KOPT-K1 (cell line): Measurements from ENCODE around the gene STOX2.

Experiments
- H3K27ac ChIP-seq: fragments of 200-600 bp; sonication (generic); 2 replicates; pipeline ENCODE4 v1.5.1; 2016; ENCODE audit warnings: antibody characterized with exemption, mild to moderate bottlenecking, low read depth, low read length; ENCODE audit not compliant: poor library complexity, severe bottlenecking
- H3K36me3 ChIP-seq: fragments of 200-600 bp; sonication (generic); 2 replicates; pipeline ENCODE4 v1.5.1; 2017; ENCODE audit warnings: antibody characterized with exemption, mild to moderate bottlenecking, low read length, moderate library complexity; ENCODE audit not compliant: insufficient read depth
- H3K9me3 ChIP-seq: fragments of 200-600 bp; sonication (generic); 2 replicates; pipeline ENCODE4 v1.5.1; 2017; ENCODE audit warnings: antibody characterized with exemption, low read length, mild to moderate bottlenecking; ENCODE audit not compliant: insufficient read depth, poor library complexity, severe bottlenecking

The STOX2 gene

DNA sequence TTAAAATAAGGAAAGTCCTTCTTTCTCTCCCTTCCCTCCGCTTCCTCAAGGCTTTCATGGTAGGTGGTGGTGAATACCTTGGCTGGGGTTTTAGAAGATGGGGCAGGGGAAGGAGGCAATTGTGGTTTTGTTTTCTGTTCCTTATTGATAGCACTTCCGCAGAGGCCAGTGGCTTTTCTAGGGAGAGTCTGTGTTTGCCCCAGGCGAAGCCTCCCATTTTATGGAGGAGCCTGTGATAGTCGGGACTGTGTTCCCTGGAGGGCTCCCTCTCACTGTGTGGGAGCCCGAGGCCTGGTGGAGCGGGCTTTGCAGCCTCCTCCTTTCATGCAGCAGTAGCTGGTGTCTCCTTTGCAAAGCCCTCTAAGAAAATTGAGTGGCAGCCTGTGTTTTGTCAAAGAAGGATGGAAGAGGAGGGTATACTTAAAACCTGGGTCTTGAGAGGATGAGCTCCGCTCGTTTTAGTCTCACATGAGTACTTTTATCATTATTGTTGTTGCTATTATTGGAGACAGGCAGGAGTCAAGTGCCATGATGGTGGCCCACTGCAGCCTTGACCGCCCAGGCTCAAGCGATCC is 29.8 kb upstream of the STOX2 start:
- H3K9me3 ChIP-seq, result no peaks in the 10 kb centered on the region
- H3K27ac ChIP-seq, result no peak overlapping the region
- H3K36me3 ChIP-seq, result no peaks in the 10 kb centered on the region

- H3K27ac ChIP-seq, result no peak overlapping the region
Observed at GRCh38 chr4:183876268-183876934, 28.7 kb upstream of the STOX2 start.

DNA sequence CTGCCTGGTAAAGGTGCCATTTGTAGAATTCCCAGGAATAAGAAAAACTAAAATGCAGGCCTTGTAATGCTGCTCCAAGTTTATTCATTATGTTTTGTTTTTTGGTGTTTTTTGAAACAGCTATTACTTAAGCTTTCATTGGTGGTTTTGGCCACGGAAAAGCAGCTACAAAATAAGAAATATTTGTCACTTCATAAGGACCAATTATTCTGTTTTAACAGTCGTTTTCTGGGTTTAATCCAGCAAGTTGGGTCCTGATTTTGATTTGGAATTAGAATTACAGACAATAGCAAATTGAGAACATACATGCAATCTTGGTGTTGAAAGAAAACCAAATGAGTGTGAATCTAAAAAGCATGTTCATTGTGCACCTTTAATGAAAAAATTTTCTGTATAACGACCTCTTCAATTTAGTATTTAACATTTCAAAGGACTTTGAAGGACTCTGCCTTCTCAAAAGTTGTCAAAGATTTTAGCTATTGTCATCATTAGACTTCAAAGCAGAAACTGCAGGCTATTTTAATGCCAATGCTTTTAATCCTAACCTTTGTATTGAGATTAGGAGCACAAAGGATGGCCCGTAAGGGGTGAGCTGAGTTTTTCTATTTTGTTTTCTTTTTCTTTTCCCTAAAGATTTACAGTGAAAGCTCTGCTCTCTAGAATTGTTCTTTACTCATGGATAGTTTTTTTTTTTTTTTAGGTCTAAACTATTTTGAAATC is 26.7 kb upstream of the STOX2 start:
- Histone ChIP-seq H3K27ac (no peak overlapping the region), H3K36me3 (no peaks in the 10 kb centered on the region), H3K9me3 (no peaks in the 10 kb centered on the region)

More at GRCh38 chr4:183876268-183876934, 28.7 kb upstream of the STOX2 start:
- no peaks in the 10 kb centered on the region for H3K36me3 ChIP-seq
- no peaks in the 10 kb centered on the region for H3K9me3 ChIP-seq

GRCh38 chr4:183885205-183885720 is 19.8 kb upstream of the STOX2 start:
- Histone ChIP-seq H3K9me3 (no peaks in the 10 kb centered on the region), H3K27ac (no peak overlapping the region), H3K36me3 (no peaks in the 10 kb centered on the region)

- Histone ChIP-seq H3K9me3 (no peaks in the 10 kb centered on the region), H3K27ac (no peak overlapping the region), H3K36me3 (no peaks in the 10 kb centered on the region)
Observed at GRCh38 chr4:183887351-183887750, 17.8 kb upstream of the STOX2 start.

DNA sequence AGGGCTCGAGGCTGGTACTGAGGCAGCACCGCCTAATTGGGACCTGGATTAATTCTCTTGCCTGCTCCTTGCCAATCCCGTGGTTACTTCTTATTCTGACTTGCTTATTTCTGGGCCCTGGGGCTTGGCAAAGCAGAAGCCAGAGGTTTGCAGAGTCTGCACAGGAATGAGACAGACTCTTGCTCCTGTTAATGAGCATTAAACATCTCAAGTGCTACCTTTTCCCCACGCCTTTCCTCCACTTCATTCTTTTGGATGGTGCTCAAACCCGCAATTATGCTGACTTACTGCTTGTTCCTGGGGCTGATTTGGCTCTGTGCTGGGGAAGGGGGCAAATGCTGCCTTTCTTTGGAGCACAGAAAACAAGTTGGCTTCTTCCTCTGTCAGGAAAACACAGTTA is 16.5 kb upstream of the STOX2 start:
- Histone ChIP-seq H3K27ac (no peak overlapping the region), H3K9me3 (no peaks in the 10 kb centered on the region), H3K36me3 (no peaks in the 10 kb centered on the region)

DNA sequence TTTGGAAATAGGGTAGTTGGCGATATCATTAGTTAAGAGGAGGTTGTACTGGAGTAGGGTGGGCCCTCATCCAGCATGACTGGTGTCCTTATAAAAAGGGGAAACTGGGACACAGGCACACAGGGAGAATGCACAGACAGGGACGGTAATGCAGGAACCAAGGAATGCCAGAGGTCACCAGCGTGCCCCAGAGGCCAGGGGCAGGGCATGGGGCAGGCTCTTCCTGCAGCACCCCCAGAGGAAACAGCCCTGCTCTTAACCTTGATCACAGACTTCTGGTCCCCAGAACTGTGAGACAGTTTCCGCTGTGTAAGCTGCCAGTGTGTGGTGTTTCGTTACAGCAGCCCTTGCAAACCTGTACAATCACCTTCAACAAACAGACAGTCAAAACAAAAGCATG is 15.9 kb upstream of the STOX2 start:
- Histone ChIP-seq H3K9me3 (no peaks in the 10 kb centered on the region), H3K36me3 (no peaks in the 10 kb centered on the region), H3K27ac (no peak overlapping the region)

DNA sequence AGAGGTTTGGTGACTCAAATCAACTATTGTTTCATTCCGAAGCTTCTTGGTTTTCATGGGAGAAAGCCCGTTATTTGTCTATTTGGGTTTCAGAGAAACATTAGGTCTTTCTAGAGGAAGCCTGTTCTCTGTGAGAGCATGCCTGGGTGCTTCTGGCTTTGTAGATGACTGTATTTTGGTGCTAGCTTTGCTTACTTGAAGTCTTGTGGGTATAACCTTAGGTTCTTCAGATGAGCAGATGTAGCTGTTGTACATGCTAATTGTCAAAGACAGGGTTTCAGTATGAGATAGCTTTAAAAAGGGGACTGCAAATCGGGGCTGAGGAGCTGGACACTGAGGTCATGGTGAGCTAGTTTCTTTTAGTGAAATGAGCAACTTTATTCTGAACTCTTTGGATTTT is 7.9 kb upstream of the STOX2 start:
- H3K9me3 ChIP-seq, result peaks cover 6% of the 10 kb centered on the region
- no peaks in the 10 kb centered on the region for H3K36me3 ChIP-seq
- no peak overlapping the region for H3K27ac ChIP-seq

DNA sequence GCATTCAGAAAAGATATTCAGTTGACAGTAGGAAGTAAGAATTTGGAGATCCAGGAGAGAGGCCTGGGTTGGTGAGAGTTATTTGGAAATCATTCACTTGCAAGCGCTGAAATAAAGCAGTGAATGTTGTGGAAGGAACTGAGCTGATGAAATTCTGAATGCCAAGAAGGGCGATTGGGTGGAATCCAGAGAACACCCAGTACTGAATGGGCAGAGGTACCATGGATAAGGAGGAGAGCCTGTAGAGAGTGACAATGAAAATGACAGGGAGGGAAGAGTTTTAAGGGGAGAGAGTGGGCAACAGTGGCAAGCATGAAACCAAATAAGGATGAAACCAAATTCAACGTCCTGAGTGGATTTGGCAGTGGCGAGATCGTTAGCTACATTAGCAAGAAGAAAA is 6.7 kb upstream of the STOX2 start:
- peaks cover 6% of the 10 kb centered on the region for H3K9me3 ChIP-seq
- H3K36me3 ChIP-seq, result no peaks in the 10 kb centered on the region
- H3K27ac ChIP-seq, result no peak overlapping the region

DNA sequence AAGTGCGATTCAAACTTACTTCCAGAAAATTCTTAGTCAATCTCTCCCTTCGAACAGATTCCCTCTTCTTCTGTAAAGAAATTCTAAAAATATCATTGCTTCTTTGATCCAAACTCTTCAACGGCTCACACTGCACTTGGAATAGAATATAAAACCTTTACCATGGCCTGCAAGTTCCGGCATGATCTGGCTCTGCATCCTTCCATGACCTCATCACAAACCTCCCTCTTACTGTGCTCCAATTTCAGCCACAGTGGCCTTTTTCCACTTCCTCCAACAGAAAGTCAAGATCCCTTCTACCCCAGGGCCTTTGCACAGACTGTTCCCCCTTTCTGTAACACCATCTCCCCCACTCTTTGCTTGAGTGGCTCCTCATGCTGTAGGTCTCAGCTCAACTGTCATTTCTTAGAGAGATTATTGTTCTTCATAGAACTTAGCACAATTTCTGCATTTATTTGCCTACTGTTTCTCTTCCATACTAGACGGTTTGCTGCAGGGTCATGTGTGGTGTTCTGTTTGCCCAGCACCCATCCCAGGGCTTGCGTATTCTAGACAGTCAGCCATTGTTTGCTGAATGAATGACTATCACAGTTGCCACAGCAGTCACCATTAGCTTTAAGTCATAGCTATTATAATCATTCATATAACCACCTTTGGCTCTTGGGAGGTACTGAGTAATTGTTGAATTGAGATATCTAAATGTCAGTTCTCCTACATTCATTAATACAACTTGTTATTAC is 1.9 kb upstream of the STOX2 start:
- Histone ChIP-seq H3K36me3 (no peaks in the 10 kb centered on the region), H3K9me3 (peaks cover 6% of the 10 kb centered on the region), H3K27ac (no peak overlapping the region)

GRCh38 chr4:183905593-183906488 is 734 bp downstream of the STOX2 start:
- H3K36me3 ChIP-seq, result no peaks in the 10 kb centered on the region
- H3K27ac ChIP-seq, result no peak overlapping the region
- no peaks in the 10 kb centered on the region for H3K9me3 ChIP-seq

DNA sequence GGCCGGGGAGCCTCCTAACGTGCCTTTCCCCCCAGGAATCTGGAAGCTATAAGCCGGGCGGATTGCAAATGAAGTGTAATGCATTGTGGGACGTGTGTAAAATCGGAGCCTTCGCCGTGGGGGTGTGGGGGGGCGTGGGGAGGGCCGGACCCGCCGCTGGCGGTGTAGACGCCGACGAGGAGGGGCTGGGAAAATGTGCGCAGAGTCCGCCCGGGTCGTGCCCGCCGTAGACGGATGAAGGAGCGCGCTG is 1.3 kb downstream of the STOX2 start:
- H3K9me3 ChIP-seq, result no peaks in the 10 kb centered on the region
- H3K36me3 ChIP-seq, result no peaks in the 10 kb centered on the region
- H3K27ac ChIP-seq, result no peak overlapping the region

GRCh38 chr4:183906739-183907651 is 1.9 kb downstream of the STOX2 start:
- H3K36me3 ChIP-seq, result no peaks in the 10 kb centered on the region
- no peaks in the 10 kb centered on the region for H3K9me3 ChIP-seq
- H3K27ac ChIP-seq, result no peak overlapping the region
